GM23248 (cell line): ENCODE measurements around the gene MTCH1.

Source experiments
- EZH2 ChIP-seq: fragments of 200-600 bp; sonication (generic); IDR thresholded peaks from 2 replicates; pipeline ENCODE4 v1.6.1; 2018; ENCODE audit warnings: antibody characterized with exemption, mild to moderate bottlenecking; ENCODE audit not compliant: insufficient read depth, poor library complexity, severe bottlenecking
- EZH2phosphoT487 ChIP-seq: fragments of 200-600 bp; sonication (generic); IDR thresholded peaks from 2 replicates; pipeline ENCODE4 v1.6.1; 2018; ENCODE audit warnings: antibody characterized with exemption, moderate library complexity, mild to moderate bottlenecking, low read depth; ENCODE audit not compliant: insufficient read depth

GRCh38 chr6:36985417-36985807, 584 bp downstream of the MTCH1 start:
- TF ChIP-seq EZH2 (no peak), EZH2phosphoT487 (no peak)
